OCI-LY3 (cell line): ENCODE data around the gene CTSW.

Experiments used
- EZH2phosphoT487 ChIP-seq: fragments of 200-600 bp; shearing (Covaris generic); IDR thresholded peaks from 2 replicates; pipeline ENCODE4 v1.6.1; 2018; ENCODE audit warnings: antibody characterized with exemption, mixed run types, low read depth
- TF ChIP-seq, protein P1 (sequence below): fragments of 200-600, 300-600 bp; sonication (generic); IDR thresholded peaks from 2 replicates; pipeline ENCODE4 v1.5.1; 2014; ENCODE audit warnings: antibody characterized with exemption, low read length, low read depth

DNA sequence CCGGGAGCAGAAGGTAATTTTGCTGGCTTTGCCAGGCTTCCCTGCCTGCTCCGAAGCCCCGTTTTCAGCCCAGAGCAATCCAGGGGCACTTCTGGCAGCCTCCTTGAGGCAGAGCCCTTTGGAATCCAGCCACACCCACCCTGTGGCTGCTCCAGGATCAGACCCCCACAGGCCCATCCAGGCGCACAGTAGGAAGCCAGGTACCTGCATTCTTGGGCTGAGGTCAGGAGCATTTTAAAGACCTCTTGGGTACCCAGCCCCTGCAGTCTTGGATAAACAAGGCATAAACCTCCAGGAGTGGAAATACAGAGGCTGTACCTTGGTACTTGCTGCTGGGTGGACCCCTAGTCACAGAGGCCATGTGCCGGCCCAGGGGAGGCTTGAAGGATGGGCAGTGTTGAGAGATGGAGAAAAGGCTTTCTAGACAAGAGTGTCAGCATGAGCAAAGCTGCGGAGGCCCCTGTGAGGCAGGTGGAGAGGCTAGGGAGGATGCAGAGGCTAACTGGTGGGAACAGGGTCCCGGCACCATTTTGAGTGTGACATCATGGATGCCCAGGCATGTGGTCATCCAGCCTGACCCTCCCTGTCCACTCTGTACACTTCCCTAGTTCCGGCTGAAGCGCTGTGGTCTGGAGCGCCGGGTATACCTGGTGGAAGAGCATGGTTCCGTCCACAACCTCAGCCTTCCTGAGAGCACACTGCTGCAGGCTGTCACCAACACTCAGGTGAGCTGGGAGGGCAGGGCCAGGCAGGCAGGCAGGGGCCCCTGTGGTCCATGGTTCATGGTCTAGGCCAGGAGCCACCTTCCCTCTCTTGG is 15.5 kb upstream of the CTSW start:
- TF ChIP-seq, protein P1, sequence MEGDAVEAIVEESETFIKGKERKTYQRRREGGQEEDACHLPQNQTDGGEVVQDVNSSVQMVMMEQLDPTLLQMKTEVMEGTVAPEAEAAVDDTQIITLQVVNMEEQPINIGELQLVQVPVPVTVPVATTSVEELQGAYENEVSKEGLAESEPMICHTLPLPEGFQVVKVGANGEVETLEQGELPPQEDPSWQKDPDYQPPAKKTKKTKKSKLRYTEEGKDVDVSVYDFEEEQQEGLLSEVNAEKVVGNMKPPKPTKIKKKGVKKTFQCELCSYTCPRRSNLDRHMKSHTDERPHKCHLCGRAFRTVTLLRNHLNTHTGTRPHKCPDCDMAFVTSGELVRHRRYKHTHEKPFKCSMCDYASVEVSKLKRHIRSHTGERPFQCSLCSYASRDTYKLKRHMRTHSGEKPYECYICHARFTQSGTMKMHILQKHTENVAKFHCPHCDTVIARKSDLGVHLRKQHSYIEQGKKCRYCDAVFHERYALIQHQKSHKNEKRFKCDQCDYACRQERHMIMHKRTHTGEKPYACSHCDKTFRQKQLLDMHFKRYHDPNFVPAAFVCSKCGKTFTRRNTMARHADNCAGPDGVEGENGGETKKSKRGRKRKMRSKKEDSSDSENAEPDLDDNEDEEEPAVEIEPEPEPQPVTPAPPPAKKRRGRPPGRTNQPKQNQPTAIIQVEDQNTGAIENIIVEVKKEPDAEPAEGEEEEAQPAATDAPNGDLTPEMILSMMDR = no peak
- TF ChIP-seq EZH2phosphoT487 = no peak
